Measurements from ENCODE around the gene FLYWCH2. TPM values are rescaled to one million over a fixed set of nuclear protein-coding genes. Genes with fewer than 3 reads are reported as not detected.

Gene FLYWCH2
- total and polyA plus RNA-seq, 9 of the 15 experiments (the other 6 are each of a cell fraction or from before 2014, with no cell fraction given), result 0.70 to 55.5 (median 7.6) TPM

DNA sequence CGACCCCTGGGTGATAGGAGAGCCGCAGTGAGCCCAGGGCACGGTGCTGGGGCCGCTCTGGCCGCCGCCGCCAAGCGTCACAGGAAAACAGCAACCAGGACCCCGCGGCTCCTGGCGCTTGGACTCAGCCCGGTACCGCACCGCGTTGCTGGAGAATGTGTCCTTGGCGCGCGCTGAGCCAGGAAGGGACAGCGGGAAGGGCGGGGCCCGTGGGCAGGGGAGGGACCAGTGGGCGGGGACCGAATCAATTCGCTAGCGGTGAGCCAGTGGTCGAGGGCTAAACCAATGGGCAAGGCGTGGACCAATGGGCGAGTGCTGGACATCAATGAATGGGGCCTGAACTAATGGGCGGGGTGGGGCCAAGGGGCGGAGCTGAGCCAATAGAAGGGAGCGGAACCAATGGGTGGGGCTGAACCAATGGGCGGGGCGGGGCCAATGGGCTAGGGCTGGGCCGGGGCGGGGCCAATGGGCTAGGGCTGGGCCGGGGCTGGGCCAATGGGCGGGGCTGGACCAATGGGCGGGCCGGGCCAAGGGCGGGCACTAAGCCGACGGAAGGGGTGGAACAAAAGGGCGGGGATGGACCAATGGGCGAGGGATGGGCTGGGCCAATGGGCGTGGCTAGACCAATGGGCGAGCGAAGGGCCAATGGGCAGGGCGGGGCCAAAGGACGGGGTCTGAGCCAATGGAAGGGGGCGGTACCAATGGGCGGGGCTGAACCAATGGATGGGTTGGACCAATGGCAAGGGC, 22.4 kb downstream of the FLYWCH2 start (continued):
- no peak for TF ChIP-seq CTCFL (IDR thresholded peaks at IDR 0.05; ENCODE audit: borderline replicate concordance, insufficient read depth, low read depth, low read length, poor library complexity, severe bottlenecking)
- no peak for TF ChIP-seq HLTF (IDR thresholded peaks at IDR 0.05)
- TF ChIP-seq, protein P1, sequence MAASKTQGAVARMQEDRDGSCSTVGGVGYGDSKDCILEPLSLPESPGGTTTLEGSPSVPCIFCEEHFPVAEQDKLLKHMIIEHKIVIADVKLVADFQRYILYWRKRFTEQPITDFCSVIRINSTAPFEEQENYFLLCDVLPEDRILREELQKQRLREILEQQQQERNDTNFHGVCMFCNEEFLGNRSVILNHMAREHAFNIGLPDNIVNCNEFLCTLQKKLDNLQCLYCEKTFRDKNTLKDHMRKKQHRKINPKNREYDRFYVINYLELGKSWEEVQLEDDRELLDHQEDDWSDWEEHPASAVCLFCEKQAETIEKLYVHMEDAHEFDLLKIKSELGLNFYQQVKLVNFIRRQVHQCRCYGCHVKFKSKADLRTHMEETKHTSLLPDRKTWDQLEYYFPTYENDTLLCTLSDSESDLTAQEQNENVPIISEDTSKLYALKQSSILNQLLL (CRISPR knock-in tag; IDR thresholded peaks at IDR 0.05; ENCODE audit: borderline replicate concordance), result no peak
- no peak for TF ChIP-seq ZFP36 (IDR thresholded peaks at IDR 0.05; ENCODE audit: low read depth, low read length, partially characterized antibody)
- TF ChIP-seq NCOA1 (IDR thresholded peaks at IDR 0.05; ENCODE audit: low read depth), result no peak
- no peak for TF ChIP-seq NFIX (CRISPR knock-in tag; IDR thresholded peaks at IDR 0.05; ENCODE audit: low read depth)
- TF ChIP-seq, protein P2, sequence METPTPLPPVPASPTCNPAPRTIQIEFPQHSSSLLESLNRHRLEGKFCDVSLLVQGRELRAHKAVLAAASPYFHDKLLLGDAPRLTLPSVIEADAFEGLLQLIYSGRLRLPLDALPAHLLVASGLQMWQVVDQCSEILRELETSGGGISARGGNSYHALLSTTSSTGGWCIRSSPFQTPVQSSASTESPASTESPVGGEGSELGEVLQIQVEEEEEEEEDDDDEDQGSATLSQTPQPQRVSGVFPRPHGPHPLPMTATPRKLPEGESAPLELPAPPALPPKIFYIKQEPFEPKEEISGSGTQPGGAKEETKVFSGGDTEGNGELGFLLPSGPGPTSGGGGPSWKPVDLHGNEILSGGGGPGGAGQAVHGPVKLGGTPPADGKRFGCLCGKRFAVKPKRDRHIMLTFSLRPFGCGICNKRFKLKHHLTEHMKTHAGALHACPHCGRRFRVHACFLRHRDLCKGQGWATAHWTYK (CRISPR knock-in tag; IDR thresholded peaks at IDR 0.05), result no peak
- TF ChIP-seq ATF2 (CRISPR knock-in tag; IDR thresholded peaks at IDR 0.05), result no peak
- TF ChIP-seq ZNF354B (CRISPR knock-in tag; IDR thresholded peaks at IDR 0.05), result no peak
- no peak for TF ChIP-seq HSF4 (CRISPR knock-in tag; IDR thresholded peaks at IDR 0.05; ENCODE audit: borderline replicate concordance)
- no peak for TF ChIP-seq POLR3G (IDR thresholded peaks at IDR 0.05; ENCODE audit: extremely low read depth, insufficient read length, insufficient replicate concordance)
- TF ChIP-seq GABPB2 (CRISPR knock-in tag; conservative IDR thresholded peaks at IDR 0.05), result no peak
- TF ChIP-seq TGIF2 (CRISPR knock-in tag; IDR thresholded peaks at IDR 0.05), result no peak
- TF ChIP-seq ZNF263 (CRISPR knock-in tag; IDR thresholded peaks at IDR 0.05; ENCODE audit: borderline replicate concordance), result no peak; the same call in 1 of the 2 replicates
- TF ChIP-seq, protein P3, sequence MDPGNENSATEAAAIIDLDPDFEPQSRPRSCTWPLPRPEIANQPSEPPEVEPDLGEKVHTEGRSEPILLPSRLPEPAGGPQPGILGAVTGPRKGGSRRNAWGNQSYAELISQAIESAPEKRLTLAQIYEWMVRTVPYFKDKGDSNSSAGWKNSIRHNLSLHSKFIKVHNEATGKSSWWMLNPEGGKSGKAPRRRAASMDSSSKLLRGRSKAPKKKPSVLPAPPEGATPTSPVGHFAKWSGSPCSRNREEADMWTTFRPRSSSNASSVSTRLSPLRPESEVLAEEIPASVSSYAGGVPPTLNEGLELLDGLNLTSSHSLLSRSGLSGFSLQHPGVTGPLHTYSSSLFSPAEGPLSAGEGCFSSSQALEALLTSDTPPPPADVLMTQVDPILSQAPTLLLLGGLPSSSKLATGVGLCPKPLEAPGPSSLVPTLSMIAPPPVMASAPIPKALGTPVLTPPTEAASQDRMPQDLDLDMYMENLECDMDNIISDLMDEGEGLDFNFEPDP (CRISPR knock-in tag; IDR thresholded peaks at IDR 0.05), result no peak
- no peak for TF ChIP-seq ZNF444 (CRISPR knock-in tag; IDR thresholded peaks at IDR 0.05)
- TF ChIP-seq, protein P4, sequence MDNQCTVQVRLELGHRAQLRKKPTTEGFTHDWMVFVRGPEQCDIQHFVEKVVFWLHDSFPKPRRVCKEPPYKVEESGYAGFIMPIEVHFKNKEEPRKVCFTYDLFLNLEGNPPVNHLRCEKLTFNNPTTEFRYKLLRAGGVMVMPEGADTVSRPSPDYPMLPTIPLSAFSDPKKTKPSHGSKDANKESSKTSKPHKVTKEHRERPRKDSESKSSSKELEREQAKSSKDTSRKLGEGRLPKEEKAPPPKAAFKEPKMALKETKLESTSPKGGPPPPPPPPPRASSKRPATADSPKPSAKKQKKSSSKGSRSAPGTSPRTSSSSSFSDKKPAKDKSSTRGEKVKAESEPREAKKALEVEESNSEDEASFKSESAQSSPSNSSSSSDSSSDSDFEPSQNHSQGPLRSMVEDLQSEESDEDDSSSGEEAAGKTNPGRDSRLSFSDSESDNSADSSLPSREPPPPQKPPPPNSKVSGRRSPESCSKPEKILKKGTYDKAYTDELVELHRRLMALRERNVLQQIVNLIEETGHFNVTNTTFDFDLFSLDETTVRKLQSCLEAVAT (IDR thresholded peaks at IDR 0.05), result 0 out of 4 replicates have a peak, but pooled peaks of 1 of the 2 experiments have one; percentile 14
- no peak; the same call in 1 of the 2 replicates for TF ChIP-seq ZNF232 (CRISPR knock-in tag; IDR thresholded peaks at IDR 0.05)
